G401 (cell line): Measurements from ENCODE around the gene TMEM233. TPM values are rescaled to one million over a fixed set of nuclear protein-coding genes. Genes with fewer than 3 reads are reported as not detected.
"Not testable (repeated sequence)": the region's sequence is repeated elsewhere in the genome, so short reads cannot be mapped to it uniquely, and the experiment has no call there.

Experiments used
- DNase-seq: peaks from one replicate; pipeline ENCODE4 v3.0.0-alpha.2; 2015; ENCODE audit warnings: low spot score
- in situ Hi-C: cut with HindIII; loops from 2 replicates; pipeline ENCODE4 v1.10.0; 2016; ENCODE audit warnings: low sequenced_read_pairs, mixed read lengths
- total RNA-seq: library from RNA; depleted of rRNA; stranded (reverse); fragments of >200 nt; shearing (Covaris generic); gene quantifications from 2 replicates; pipeline ENCODE4 v1.2.3, GENCODE V29; 2014

The TMEM233 gene
- total RNA-seq, 1 experiment from 2014 or later, result not detected

- no peak for DNase-seq
- in situ Hi-C loops, result no loop called here
Observed at GRCh38 chr12:119601877-119602733, 8.5 kb downstream of the TMEM233 start.

- in situ Hi-C loops, result no loop called here
- no peak for DNase-seq
Observed at GRCh38 chr12:119602734-119603094, 9.1 kb downstream of the TMEM233 start.

- in situ Hi-C loops, result no loop called here
- no peak for DNase-seq
Observed at GRCh38 chr12:119603767-119604166, 10.2 kb downstream of the TMEM233 start.

- in situ Hi-C loops, result no loop called here
- no peak for DNase-seq
Observed at GRCh38 chr12:119609358-119609757, 15.8 kb downstream of the TMEM233 start.

- no peak for DNase-seq
Observed at GRCh38 chr12:119613319-119613936, 19.9 kb downstream of the TMEM233 start.

GRCh38 chr12:119614705-119615104 is 21.1 kb downstream of the TMEM233 start:
- DNase-seq, result no peak
- in situ Hi-C loops, result no loop called here

More at GRCh38 chr12:119613319-119613936, 19.9 kb downstream of the TMEM233 start:
- in situ Hi-C loops, result no loop called here

GRCh38 chr12:119615518-119616475 is 22.2 kb downstream of the TMEM233 start:
- DNase-seq, result no peak
- in situ Hi-C loops, result no loop called here

- in situ Hi-C loops, DNase-seq: not testable (repeated sequence)
Observed at GRCh38 chr12:119618328-119618896, 24.8 kb downstream of the TMEM233 start.

GRCh38 chr12:119620490-119620889 is 26.9 kb downstream of the TMEM233 start:
- no peak for DNase-seq
- in situ Hi-C loops, result no loop called here

GRCh38 chr12:119621878-119622277 is 28.3 kb downstream of the TMEM233 start:
- DNase-seq, result no peak
- in situ Hi-C loops, result no loop called here

- in situ Hi-C loops, result no loop called here
- no peak for DNase-seq
Observed at GRCh38 chr12:119624966-119625365, 31.4 kb downstream of the TMEM233 start.

GRCh38 chr12:119627019-119627643 is 33.6 kb downstream of the TMEM233 start:
- in situ Hi-C loops, result no loop called here

GRCh38 chr12:119627686-119628085 is 34.1 kb downstream of the TMEM233 start:
- DNase-seq, result no peak
- in situ Hi-C loops, result no loop called here

More at GRCh38 chr12:119627019-119627643, 33.6 kb downstream of the TMEM233 start:
- DNase-seq, result no peak

GRCh38 chr12:119630223-119630780 is 36.7 kb downstream of the TMEM233 start:
- no peak for DNase-seq
- in situ Hi-C loops, result no loop called here

GRCh38 chr12:119630962-119631550 is 37.5 kb downstream of the TMEM233 start:
- no peak for DNase-seq
- in situ Hi-C loops, result no loop called here

GRCh38 chr12:119631930-119632678 is 38.5 kb downstream of the TMEM233 start:
- in situ Hi-C loops, result no loop called here
- no peak for DNase-seq

GRCh38 chr12:119634743-119635142 is 41.2 kb downstream of the TMEM233 start:
- no peak for DNase-seq
- in situ Hi-C loops, result no loop called here
